T-helper 1 cell (primary cell): ENCODE measurements around the gene ADAMTS14.
"Not testable (repeated sequence)": the region's sequence is repeated elsewhere in the genome, so short reads cannot be mapped to it uniquely, and the experiment has no call there.

Experiments used
- DNase-seq, 5 donors: peaks; one replicate each; pipeline ENCODE4 v3.0.0-alpha.2; 2012 to 2020
- total RNA-seq, 4 donors: gene quantifications; one replicate each; lab custom pipeline; 2026; lab: John Stamatoyannopoulos, UW

The ADAMTS14 gene, protein sequence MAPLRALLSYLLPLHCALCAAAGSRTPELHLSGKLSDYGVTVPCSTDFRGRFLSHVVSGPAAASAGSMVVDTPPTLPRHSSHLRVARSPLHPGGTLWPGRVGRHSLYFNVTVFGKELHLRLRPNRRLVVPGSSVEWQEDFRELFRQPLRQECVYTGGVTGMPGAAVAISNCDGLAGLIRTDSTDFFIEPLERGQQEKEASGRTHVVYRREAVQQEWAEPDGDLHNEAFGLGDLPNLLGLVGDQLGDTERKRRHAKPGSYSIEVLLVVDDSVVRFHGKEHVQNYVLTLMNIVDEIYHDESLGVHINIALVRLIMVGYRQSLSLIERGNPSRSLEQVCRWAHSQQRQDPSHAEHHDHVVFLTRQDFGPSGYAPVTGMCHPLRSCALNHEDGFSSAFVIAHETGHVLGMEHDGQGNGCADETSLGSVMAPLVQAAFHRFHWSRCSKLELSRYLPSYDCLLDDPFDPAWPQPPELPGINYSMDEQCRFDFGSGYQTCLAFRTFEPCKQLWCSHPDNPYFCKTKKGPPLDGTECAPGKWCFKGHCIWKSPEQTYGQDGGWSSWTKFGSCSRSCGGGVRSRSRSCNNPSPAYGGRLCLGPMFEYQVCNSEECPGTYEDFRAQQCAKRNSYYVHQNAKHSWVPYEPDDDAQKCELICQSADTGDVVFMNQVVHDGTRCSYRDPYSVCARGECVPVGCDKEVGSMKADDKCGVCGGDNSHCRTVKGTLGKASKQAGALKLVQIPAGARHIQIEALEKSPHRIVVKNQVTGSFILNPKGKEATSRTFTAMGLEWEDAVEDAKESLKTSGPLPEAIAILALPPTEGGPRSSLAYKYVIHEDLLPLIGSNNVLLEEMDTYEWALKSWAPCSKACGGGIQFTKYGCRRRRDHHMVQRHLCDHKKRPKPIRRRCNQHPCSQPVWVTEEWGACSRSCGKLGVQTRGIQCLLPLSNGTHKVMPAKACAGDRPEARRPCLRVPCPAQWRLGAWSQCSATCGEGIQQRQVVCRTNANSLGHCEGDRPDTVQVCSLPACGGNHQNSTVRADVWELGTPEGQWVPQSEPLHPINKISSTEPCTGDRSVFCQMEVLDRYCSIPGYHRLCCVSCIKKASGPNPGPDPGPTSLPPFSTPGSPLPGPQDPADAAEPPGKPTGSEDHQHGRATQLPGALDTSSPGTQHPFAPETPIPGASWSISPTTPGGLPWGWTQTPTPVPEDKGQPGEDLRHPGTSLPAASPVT
- total RNA-seq: 0 reads per million in 4 donors

DNA sequence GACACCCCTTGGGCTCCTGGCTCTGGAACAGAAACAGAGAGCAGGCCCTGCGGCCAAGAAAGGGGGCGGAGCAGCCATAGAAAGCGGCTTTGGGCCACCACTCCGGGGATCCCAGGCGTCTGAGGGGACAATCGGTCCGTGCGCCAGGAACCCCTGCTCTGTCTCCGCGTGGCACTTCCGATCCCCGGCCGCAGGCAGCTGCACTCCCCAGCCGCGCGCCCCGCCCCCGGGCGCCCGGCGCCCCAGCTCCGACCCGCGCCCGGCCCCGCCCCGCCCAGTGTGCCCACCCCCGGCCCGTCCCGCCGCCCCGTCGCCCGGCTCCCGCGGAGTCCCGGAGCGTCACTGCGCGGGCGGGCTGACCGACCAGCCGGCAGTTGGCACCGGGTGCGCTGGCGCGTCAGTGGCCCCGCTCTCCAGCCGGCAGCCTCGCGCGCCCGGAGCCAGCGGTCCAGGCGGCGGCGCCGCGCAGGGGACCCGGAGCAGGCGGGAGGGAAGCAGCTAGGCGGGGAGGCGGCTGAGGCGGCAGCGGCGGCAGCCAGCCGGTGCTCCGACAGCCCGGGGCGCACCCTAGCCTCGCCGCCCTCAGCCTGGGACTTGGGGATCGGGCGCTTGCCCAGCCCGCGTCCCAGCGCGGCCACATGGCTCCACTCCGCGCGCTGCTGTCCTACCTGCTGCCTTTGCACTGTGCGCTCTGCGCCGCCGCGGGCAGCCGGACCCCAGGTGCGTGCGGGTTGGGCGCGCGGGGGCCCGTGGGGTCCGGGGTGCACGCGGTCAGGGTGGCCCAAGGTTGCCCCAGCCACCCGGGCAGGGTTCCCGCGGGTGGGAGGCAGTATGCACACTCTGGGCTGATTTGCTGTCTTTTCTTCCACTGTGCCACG is at the start of gene ADAMTS14:
TSS of gene ADAMTS14 (plus strand) at position 342 of the 878 bp plus-strand sequence. CDS start at position 639, 297 bp downstream.
- DNase-seq: no peak

DNA sequence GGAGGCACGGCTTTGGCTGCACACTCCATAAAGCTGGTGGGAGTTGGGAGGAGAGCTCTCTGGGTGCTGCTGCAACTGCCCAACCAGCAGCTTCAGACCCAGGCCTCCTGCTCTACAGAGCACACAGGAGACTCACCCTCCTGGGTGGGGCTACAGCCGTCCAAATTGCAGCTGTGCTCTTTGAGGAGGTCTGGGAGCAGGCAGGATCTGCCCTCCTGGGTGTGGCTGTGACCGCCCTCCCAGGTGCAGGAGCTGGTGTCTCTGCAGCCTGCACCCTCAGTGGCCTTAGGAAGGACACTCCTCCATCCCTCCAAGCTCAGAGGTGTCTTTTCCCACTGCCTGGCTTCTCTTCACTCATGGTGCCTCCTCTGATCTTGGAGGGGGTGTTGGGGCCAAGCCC is 49.8 kb upstream of the ADAMTS14 start:
- no peak for DNase-seq

DNA sequence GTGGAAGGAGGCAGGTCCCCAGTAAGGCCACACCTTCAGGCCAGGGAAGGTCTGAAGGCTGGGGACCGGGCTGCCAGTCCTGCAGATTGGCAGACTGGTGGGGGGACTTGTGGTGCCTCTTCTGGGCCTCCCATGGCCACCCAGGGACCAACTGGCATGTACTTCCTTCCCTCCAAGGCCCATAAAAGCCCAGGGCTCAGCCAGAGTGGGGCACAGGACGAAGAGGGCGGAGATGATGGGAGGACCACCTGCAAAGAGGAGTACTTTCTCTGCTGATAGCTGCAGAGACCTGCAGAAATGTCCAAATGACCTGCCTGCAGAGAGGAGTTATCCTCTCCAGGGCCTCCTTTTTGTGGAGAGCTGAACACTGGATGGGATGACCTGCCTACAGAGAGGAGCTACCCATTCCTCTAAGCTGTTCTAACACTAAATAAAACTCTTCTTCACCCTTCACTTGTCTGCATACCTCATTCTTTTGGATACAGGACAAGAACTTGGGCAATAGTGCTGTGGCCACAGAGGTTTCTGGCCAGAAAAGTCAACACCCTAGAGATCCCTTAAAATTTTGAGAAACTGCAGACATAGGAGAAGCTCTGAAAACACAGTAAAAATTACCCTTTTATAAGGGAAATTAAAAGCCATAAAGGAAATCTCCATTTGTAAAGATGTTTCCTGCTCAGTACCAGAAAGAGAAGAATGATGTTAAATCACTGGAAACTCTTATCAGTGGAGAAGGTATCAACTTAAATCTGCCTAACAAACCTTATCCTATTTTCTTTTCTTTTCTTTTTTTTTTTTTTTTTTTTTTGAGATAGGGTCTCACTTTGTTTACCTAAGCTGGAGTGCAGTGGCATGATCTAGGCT is 49.1 kb upstream of the ADAMTS14 start:
- DNase-seq: no peak

DNA sequence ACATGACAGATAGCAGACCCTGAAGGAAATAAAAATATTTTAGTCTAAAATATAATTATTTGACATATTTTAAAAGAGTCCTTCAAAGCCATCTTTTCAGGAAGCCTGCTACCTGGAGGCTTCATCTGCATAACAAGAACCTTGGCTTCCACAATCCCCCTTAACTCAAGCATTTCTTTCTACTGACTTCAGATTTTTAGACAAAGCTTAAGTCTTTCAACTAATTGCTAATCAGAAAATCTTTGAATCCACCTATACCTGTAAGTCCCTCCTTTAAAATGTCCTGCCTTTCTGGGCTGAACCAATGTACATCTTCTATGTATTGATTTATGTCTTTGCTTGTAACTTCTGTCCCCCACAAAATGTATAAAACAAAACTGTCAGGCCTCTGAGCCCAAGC is 46.2 kb upstream of the ADAMTS14 start:
- no peak for DNase-seq

DNA sequence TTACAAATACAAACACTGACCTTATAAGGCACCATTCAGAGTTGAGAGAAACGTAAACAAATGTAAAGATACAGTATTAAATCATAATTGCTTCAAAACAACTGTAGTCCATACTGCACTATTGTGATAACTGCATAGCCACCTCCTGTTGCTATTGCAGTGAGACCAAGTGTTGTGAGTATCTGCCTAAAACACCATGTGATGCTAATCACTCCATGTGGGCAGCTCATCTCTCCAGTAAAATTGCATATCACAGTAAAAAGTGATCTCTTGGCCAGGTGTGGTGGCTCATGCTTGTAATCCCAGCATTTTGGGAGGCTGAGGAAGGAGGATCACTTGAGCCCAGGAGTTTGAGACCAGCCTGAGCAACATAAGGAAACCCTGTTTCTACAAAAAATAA is 43.0 kb upstream of the ADAMTS14 start:
- no peak for DNase-seq

DNA sequence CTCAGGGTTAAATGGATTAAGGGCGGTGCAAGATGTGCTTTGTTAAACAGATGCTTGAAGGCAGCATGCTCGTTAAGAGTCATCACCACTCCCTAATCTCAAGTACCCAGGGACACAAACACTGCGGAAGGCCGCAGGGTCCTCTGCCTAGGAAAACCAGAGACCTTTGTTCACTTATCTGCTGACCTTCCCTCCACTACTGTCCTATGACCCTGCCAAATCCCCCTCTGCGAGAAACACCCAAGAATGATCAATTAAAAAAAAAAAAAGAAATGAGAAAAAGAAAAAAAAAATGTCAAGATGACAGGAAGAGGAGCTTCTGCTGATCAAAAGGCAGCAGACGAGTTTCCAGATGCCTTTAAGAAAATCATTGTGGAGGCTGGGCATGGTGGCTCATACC is 40.6 kb upstream of the ADAMTS14 start:
- not testable (repeated sequence) for DNase-seq

DNA sequence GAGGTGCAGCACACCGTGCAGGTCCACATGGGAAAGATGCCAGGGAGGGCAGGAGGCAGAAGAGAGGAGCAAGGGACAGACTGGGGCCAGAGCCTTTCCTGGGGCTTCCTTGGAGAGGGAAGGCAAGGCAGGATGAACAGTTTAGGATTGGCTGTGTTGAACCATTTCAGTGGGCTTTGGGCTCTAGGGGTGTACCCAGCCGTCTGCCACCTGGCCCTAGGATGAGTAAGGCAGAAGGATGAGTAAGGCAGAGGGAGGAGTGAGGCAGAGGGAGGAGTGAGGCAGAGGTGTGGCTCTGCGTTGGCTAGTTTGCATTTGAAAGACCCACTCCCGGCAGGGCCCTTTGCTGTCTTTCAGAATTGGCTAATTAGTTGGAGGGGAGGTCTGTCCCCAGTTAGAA is 38.3 kb upstream of the ADAMTS14 start:
- no peak for DNase-seq

DNA sequence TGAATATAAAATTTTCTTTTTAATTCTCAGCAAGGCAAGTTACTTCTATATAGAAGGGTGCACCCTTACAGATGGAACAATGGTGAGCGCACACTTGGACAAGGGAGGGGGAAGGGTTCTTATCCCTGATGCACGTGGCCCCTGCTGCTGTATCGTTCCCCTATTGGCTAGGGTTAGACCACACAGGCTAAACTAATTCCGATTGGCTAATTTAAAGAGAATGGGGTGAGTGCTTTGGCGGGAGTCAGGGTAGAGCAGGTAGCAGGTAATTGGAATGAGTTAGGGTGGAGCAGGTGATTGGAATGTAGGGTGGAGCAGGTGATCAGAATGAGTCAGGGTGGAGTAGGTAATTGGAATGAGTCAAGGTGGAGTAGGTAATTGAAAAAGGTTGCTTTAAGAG is 37.8 kb upstream of the ADAMTS14 start:
- not testable (repeated sequence) for DNase-seq

DNA sequence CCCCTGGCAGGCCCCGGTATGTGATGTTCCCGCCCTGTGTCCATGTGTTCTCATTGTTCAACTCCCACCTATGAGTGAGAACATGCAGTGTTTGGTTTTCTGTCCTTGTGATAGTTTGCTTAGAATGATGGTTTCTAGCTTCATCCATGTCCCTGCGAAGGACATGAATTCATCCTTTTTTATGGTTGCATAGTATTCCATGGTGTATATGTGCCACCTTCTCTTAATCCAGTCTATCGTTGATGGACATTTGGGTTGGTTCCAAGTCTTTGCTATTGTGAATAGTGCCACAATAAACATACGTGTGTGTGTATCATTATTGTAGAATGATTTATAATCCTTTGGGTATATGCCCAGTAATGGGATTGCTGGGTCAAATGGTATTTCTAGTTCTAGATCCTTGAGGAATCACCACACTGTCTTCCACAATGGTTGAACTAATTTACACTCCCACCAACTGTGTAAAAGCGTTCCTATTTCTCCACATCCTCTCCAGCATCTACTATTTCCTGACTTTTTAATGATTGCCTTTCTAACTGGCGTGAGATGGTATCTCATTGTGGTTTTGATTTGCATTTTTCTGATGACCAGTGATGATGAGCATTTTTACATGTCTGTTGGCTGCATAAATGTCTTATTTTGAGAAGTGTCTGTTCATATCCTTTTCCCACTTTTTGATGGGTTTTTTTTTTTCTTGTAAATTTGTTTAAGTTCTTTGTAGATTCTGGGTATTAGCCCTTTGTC is 32.5 kb upstream of the ADAMTS14 start:
- DNase-seq: not testable (repeated sequence)

DNA sequence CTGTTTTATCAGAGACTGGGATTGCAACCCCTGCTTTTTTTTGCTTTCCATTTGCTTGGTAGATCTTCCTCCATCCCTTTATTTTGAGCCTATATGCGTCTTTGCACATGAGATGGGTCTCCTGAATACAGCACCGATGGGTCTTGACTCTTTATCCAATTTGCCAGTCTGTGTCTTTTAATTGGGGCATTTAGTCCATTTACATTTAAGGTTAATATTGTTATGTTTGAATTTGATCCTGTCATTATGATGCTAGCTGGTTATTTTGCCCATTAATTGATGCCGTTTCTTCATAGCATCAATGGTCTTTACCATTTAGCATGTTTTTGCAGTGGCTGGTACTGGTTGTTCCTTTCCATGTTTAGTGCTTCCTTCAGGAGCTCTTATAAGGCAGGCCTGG is 29.0 kb upstream of the ADAMTS14 start:
- not testable (repeated sequence) for DNase-seq

DNA sequence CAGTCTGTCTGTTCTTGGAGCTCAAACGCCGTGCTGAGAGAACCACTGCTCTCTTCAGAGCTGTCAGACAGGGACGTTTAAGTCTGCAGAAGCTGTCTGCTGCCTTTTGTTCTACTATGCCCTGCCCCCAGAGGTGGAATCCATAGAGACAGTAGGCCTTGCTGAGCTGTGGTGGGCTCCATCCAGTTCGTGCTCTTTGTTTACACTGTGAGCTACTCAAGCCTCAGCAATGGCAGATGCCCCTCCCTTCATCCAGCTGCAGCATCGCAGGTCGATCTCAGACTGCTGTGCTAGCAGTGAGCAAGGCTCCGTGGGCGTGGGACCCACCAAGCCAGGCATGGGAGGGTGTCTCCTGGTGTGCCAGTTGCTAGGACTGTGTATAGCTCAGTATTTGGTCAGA is 27.3 kb upstream of the ADAMTS14 start:
- DNase-seq: not testable (repeated sequence)

DNA sequence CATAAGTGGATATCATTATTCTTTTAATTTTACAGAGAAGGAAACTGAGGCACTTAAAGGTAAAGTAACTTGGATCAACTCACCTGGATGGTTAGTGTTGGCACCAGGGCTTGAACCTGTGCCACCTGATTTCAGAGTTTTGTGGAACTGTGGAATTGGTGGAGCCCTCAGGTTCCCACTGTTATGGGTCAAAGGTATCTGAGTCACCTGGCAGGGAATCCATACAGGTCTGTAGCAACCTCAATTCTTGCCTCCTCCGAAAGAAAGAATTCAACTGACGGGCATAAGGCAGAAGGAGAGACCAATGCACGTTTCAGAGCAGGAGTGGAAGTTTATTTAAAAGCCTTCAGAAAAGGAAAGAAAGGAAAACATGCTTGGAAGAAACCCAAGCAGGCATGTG is 25.2 kb upstream of the ADAMTS14 start:
- DNase-seq: no peak

DNA sequence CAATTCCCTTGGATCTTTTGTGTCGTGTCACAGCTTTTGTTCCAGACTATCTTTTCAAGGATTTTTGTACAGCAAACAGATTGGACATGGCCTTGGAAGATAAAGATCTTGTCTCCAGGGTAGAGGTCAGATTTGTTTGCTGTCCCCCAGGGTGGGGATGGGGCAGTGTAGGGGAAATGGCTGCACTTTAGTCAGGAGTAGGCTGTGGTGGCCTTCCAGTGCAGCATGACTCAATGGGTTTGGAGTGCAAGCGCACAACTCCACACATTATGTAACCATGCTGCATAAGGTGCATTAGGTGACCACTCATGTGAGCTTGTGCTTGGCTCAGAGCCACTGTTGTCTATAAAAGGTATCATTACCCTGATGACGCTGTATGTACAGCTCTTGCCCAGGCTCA is 23.9 kb upstream of the ADAMTS14 start:
- DNase-seq: no peak

DNA sequence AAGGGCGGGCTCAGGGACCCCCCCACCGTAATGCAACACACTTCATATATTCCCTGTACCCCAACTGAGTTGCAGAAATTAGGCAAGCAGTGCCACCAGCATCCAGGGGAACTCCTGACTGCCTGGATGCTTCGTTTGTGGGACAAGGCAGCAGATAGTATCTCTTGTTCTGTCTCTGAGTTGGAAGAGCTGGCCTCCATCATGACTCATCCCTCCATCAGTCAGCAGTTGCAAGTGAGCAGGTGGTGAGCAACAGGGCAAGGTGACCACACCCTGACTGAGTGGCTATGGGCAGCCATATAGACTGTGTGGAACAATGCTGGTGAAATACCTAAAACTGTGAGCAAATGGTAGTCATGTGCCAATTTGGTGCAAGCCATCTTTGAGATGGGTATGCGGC is 22.8 kb upstream of the ADAMTS14 start:
- no peak for DNase-seq

DNA sequence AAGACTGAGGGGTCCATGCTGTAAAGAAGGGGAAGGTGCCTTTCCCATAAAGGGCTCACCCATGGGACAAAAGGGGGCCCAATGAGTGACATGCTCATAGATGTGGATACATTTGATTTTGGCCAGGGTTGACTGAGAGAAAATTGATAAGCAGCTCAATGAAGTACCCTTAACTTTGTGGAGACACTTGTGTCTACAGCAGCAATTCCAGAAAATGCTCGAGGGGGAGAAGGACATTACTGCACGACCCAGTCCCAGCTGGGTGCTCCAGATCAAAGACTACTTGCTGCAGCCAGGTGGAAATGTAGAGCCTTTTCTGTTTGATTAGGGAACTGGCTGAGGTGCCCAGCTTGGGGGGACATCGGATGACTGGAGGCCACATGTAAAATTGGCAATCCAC is 22.2 kb upstream of the ADAMTS14 start:
- no peak for DNase-seq

DNA sequence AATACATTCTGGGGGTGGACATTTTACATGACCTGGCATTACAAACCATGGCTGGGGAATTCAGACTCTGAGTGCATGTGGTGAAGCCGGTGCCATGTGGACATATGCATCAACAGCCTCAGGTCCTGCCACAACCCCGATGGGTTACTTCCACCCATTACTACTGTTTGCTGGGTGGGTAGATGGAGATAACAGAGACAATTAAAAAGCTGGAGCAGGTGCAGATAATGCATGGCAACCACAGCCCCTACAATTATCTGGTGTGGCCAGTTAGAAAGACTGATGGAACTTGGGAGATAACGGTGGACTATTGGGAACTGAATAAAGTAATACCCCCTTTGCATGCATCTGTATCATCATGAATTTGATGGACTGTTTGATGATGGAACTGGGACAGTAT is 21.6 kb upstream of the ADAMTS14 start:
- DNase-seq: no peak

DNA sequence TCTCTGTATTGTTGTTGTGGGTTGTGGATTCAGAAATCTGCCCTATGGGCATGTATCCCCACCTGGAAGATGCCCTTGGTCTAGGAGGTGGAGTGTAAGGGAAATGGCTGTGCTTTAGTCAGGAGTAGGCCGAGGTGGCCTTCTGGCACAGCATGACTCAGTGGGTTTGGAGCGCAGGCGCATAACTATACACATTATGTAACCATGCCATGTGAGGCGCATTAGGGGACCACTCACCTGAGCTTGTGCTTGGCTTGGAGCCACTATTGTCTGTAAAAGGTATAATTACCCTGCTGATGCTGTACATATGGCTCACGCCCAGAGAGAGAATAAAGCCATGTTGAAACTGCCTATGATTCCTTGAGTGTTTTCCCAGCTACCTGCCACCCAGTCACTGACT is 20.6 kb upstream of the ADAMTS14 start:
- DNase-seq: no peak

DNA sequence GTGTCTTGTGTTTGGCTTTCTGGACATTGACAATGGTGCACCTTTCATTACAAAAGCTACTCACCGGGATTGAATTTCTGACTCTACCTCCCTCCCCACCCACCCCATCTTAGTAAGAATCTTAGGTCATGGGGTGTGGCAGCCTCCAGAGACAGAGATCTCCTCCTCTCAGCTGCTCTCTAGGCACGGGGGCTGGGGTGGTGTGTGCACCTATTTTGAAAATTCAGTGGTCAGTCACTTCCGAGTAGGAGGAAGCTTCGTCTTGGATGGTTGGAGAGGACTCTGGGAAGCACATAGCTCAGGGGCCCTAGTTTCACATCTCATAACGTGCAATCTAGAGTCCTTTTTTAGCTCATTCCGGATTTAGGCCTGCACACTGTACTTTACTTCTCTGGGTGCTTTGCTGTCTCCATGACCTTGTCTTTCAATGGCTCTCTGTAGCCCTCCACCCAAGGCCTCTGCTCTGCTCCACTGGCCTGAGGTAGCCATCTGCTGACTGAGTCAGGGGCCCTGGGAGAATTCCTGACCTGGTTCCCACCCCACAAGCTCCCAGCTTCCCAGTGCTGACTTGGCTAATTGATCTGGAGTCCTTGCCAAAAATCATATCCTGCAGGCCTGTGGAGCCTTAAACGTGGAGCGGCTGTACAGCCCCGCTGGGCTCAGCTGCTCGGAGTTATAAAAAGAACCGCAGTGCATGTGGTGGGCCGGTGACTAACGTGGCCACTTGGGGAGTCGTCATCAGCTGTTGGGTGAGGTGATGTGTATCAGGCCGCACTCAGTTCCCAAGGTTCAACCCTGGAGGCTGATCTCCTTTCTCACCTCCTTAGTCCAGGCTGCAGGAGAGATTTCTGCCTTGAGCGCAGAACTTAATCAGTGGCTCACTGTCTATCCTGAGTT is 19.3 kb upstream of the ADAMTS14 start:
- DNase-seq: no peak

DNA sequence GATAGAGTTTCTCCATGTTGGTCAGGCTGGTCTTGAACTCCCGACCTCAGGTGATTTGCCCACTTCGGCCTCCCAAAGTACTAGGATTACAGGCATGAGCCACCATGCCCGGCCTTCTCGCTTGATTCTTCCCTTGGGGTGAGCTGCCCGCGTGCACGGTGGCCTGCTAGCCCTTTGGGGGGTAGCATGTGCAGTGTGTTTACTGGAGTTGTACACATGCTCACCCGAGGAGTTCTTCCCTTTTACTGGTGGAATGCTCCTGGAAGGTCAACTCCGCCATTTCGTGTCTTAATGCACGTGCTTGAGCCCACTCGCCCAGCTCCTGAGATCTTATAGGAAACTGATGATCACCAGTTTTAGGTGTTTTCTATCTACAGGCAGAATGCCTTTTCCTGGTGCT is 17.0 kb upstream of the ADAMTS14 start:
- DNase-seq: no peak
